ENCODE results near the gene CHST1.

CHST1 gene

GRCh38 chr11:45643598-45644260 is 21.7 kb downstream of the CHST1 start:
- no peak for DNase-seq

DNA sequence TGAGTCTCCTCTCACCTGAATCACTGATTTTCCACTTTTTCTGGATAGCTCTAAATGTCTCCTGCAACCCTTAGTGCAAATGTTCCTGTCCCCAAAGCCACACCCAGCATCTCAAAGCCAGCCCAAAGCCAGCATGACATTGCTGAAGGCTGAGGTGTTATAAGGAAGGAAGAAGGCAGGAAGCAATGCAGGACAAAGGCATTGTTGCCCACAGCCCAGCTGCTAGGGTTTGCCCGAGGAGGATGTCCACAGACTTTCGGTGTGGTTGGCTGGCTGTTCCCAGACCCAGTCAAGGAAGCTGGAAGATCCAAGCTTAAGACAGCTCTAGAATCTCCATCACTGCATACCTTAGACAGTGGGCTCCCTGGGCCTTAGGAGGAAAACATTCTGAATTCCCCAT is 23.5 kb downstream of the CHST1 start:
- no peak for DNase-seq

- DNase-seq: no peak
Measured at GRCh38 chr11:45638051-45638450, 27.4 kb downstream of the CHST1 start.

GRCh38 chr11:45635907-45636306 is 29.5 kb downstream of the CHST1 start:
- no peak for DNase-seq

DNA sequence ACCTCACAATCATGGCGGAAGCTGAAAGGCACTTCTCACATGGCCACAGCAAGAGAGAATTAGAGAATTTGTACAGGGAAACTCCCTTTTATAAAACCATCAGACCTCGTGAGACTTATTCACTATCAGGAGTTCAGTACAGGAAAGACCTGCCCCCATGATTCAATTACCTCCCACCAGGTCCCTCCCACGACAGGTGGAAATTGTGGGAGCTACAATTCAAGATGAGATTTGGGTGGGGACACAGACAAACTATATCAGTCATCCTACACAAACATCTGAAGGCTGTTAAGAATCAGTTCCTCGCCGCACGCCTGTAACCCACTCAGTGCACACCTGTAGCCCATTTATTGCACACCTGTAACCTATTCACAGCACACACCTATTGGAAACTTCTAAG is 39.8 kb downstream of the CHST1 start:
- no peak for DNase-seq

DNA sequence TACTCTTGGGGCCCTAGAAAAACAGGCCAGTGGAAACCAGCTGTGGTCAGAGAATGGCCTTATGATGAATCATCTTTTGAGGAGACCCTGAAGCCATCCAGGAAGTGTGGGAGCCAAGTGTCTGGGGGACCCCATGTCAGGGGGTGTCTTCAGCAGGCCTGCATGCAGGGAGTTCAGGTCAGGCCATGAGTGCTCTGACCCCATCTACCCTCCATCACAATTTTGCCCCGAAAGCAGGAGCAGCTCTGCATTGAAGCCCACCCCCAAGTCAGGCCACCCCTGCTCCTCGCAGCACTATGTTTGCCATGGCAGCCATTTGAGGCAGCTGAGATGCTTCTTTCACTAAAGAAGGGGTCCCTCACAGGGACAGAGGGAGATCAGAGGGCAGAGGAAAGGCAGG is 41.3 kb downstream of the CHST1 start:
- DNase-seq: no peak

GRCh38 chr11:45622861-45623260 is 42.6 kb downstream of the CHST1 start:
- DNase-seq: no peak

GRCh38 chr11:45622283-45622682 is 43.1 kb downstream of the CHST1 start:
- no peak for DNase-seq

- DNase-seq: no peak
Measured at GRCh38 chr11:45621588-45621987, 43.8 kb downstream of the CHST1 start.

DNA sequence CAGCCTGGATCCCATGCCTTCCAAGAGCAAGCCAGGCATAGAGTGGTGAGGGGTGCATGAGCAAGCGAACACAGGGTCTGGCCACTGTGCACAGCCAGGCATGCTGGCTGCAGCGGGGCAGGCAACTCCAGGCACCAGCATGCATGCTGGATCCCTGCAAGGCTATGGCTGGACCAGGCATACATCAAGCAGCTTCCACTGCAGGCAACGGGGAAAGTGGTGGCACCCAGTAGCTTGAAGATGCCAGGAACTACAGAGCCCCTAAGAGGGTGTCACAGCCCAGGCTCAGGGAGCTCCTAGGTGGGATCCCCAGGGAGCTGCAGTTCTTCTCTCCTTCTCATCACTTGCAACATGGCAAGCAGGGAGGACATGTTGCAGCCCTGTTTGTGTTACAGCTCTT is 45.2 kb downstream of the CHST1 start:
- DNase-seq: no peak

DNA sequence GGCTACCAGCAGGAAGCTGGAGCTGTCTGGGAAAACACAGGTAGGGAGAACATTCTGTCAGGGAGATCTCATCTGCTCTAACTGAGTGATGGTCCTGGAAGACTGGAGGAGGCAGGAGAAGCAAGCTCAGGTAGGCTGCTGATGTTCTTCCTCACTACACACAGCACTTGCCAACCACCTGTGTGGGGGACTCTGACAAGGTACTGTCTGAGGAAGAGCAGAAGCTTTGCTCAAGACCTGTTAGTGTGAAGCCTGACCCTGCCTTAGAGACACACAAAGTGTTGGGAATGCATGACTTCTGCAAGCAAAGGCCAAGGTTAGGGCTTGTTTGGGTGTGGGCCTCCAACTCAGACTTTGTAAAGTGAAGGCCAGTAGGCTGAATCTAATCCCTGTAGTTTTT is 46.5 kb downstream of the CHST1 start:
- DNase-seq: no peak

DNA sequence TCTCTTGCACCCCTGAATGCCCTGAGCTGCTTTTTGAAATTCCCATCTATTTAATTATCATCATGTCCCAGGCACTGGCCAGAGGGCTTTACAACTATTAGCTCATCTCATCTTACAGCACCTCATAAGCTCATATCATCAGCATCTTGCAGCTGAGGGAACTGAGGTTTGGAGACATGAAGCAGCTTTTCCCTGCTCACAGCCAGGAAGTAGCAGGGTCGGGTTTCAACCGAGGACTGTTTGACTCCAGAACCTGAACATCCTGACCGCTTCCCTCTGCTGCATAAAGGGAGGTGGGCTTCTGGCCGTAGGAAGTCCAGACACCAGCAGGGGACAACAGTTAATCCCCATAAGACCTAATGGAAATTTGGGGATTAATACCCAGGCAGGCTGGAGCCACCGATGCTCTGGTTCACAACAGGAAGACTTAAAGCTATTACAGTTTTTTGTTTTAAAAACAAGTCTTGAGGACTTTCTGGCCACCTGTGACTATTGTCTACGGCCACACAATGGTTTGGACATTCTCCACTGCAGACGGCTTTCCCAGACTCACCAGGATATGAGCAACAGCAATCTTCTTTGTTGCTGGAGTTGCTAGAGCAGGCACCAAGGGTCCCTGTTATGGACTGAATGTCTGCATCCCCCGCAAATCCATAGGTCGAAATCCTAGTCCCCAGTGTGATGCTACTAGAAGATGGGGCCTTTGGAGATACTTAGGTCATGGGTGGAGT is 47.4 kb downstream of the CHST1 start:
- DNase-seq: no peak

DNA sequence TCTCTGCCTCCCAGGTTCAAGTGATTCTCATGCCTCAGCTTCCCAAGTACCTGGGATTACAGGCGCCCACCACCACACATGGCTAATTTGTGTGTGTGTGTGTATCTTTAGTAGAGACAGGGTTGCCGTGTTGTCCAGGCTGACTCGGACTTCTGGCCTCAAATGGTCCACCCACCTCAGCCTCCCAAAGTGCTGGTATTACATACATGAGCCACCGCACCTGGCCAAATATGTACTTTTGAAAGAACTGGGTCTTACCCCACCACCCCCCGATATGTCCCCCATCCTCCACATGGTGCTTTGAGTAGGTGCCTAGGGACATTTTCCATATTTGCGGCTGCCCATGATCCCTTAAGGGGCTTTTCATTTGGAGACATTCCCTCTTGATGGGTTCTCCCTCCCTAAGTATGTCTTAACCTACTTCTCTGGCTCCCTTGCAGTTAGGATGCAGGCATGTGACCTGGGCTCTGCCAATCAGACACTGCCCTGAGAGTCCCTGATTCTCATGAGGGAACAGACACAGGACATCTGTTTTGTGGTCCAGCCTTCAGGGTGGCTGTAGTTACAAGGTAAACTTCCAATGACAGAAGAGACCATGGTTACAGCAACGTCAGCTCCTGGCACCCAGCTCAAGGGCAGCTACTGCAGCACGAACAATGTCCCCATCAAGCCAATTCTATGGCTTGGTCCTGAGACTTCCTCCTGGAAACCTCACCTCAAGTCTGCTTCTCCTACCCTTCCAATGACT is 48.4 kb downstream of the CHST1 start:
- DNase-seq: no peak

- no peak for DNase-seq
Measured at GRCh38 chr11:45615182-45615792, 50.1 kb downstream of the CHST1 start.

- no peak for DNase-seq
Measured at GRCh38 chr11:45614196-45614828, 51.1 kb downstream of the CHST1 start.

DNA sequence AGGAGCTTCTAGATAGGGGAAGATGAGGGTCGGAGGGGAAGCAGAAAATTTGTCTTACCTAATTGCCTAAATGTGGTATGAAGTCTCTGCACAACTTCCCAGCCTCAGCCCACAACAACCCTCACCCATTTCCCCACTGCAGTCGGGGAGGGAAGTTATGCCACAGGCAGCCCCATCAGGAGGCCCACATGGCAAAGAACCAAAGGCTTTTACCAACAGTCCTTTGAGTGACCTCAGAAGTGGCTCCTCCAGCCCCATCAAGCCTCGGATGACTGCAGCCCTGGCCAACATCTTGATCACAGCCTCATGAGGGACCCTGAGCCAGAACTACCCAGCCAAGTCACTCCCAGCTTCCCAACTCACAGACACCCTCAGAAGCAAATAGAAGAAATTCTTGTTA is 54.8 kb downstream of the CHST1 start:
- DNase-seq: no peak

- DNase-seq: no peak
Measured at GRCh38 chr11:45609902-45610301, 55.5 kb downstream of the CHST1 start.

GRCh38 chr11:45609337-45609736 is 56.1 kb downstream of the CHST1 start:
- no peak for DNase-seq

DNA sequence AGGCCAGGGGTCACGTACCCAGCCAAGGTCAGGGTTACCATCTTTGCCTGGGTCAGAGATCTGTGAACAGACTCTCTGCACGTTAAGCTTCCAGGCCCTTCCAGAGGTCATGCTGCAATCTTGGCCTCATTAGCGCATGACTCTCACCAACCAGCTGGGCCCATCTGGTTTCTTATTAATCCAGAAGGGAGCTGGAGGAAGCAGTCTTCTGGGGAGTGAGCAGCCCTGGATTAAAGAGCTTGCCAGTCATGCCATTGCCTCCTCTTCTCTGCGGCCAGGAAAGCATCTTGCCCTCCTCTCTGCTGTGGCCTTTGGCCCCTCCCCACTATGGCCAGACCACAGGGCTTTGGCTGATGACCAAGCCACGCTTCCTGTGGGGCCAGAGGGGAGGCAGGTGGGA is 57.4 kb downstream of the CHST1 start:
- DNase-seq: peak; percentile 34

GRCh38 chr11:45606514-45607281 is 58.7 kb downstream of the CHST1 start:
- no peak for DNase-seq

GRCh38 chr11:45605051-45605450 is 60.4 kb downstream of the CHST1 start:
- DNase-seq: no peak

- no peak for DNase-seq
Measured at GRCh38 chr11:45603946-45604682, 61.3 kb downstream of the CHST1 start.

All from HCEC 1CT (cell line).